H1 (cell line): ENCODE measurements around the gene DNASE1. TPM values are rescaled to one million over a fixed set of nuclear protein-coding genes. Genes with fewer than 3 reads are reported as not detected.

ENCODE experiments used
- SIRT6 ChIP-seq: IDR thresholded peaks from one replicate; pipeline ENCODE4 v1.7.1; 2012; ENCODE audit warnings: low read length, inconsistent platforms
- polyA plus RNA-seq, 7 experiments: library from polyadenylated mRNA; depleted of rRNA in 3 of 7; stranded (reverse) in 5 of 7; unstranded in 2 of 7; fragments of >200 nt in 5 of 7; fragments of 200-250 nt in 2 of 7; gene quantifications; 1 replicate in 5 of 7; 2 replicates in 1 of 7; 4 replicates in 1 of 7; pipeline versions ENCODE4 v1.2.1 to v1.2.3, GENCODE V29; 2011 to 2013; ENCODE audit warnings: missing spikeins in 2 of 7, mixed read lengths in 2 of 7
- total RNA-seq: library from RNA; stranded (reverse); fragmentation: NEBNext Ultra II Directional; extraction: Animal tissue kit (Norgen Biotek cat#: 25700); gene quantifications from 2 replicates; pipeline ENCODE4 v1.2.1, GENCODE V29; 2021

The DNASE1 gene
- total and polyA plus RNA-seq, 2 of the 8 experiments (the other 6 are each of a cell fraction or from before 2014, with no cell fraction given): 11.5 to 16.7 TPM

DNA sequence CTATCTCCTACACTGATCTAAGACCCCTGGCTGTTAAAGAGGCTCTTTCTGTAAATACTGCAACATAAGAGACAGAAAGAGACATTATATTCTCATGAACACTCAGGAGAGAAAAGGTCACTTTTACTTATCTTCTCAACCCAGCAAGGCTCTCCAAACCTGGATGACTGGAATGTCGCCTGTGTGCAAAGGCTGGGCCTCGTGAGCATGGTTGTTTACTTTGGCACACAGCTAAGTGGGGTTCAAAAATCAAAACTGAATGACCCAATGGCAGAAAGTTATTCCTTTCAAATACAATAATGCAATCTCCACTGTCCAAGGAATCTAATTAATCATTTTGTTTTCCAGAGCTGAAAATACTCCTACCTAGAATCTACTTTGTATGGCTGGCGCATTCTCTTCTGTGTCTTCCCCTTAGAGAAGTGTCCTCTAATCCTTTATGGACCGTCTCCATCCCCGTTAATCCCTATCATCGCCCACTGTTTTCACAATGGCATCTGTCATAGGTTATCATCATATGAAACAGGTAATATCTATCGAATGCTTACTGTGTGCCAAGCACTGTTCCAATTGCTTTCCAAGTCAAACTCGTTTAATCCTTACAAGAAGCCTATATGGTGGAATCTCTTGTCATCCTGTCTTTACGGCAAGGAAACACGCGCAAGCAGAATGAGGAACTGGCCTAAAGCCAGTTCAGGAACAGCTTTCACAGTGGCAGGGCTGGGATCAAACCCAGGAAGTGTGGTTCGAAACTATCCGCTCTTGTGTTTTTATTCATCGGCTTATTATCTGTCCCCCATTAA is 44.4 kb upstream of the DNASE1 start (continued):
- no peak for TF ChIP-seq SIRT6
